ENCODE results near the gene CRLF3.
A peak's percentile ranks its signal among the peaks of the same experiment; 100 is the strongest.

CRLF3 gene, protein sequence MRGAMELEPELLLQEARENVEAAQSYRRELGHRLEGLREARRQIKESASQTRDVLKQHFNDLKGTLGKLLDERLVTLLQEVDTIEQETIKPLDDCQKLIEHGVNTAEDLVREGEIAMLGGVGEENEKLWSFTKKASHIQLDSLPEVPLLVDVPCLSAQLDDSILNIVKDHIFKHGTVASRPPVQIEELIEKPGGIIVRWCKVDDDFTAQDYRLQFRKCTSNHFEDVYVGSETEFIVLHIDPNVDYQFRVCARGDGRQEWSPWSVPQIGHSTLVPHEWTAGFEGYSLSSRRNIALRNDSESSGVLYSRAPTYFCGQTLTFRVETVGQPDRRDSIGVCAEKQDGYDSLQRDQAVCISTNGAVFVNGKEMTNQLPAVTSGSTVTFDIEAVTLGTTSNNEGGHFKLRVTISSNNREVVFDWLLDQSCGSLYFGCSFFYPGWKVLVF

GRCh38 chr17:30824356-30825145 lies at the start of gene CRLF3:
TSS of gene CRLF3 (minus strand) at chr17:30824692. CDS start at chr17:30824651, 41 bp downstream.
- TF ChIP-seq CTCF (conservative IDR thresholded peaks at IDR 0.05; ENCODE audit: low read length), result peak; percentile 24; the same call in 1 of the 2 replicates
- peak; percentile 88 for DNase-seq (ENCODE audit: low read depth)
- H3K4me3 ChIP-seq (ENCODE audit: low read length), result peak within 1 kb of the TSS; percentile 87

- DNase-seq (ENCODE audit: low read depth), result no peak
- TF ChIP-seq CTCF (conservative IDR thresholded peaks at IDR 0.05; ENCODE audit: low read length), result no peak
- H3K4me3 ChIP-seq (ENCODE audit: low read length), result no peak overlapping the region
These were observed 44.5 kb upstream of the CRLF3 start for GRCh38 chr17:30869005-30869404.

DNA sequence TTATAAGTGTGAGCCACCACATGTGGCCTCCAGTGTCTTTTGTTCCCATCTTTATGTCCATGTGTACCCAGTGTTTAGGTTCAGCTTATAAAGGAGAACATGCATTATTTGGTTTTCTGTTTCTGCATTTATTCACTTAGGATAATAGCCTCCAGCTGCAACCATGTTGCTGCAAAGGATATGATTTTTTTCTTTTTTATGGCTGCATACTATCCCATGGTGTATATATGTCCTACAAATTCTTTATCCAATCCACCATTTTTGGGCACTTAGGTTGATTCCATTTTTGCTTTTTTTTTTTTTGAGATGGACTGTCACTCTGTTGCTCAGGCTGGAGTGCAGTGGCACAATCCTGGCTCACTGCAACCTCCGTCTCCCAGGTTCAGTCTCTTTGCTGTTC lies 40.1 kb upstream of the CRLF3 start:
- H3K4me3 ChIP-seq (ENCODE audit: low read length), result no peak overlapping the region
- no peak for DNase-seq (ENCODE audit: low read depth)
- TF ChIP-seq CTCF (conservative IDR thresholded peaks at IDR 0.05; ENCODE audit: low read length), result no peak

DNA sequence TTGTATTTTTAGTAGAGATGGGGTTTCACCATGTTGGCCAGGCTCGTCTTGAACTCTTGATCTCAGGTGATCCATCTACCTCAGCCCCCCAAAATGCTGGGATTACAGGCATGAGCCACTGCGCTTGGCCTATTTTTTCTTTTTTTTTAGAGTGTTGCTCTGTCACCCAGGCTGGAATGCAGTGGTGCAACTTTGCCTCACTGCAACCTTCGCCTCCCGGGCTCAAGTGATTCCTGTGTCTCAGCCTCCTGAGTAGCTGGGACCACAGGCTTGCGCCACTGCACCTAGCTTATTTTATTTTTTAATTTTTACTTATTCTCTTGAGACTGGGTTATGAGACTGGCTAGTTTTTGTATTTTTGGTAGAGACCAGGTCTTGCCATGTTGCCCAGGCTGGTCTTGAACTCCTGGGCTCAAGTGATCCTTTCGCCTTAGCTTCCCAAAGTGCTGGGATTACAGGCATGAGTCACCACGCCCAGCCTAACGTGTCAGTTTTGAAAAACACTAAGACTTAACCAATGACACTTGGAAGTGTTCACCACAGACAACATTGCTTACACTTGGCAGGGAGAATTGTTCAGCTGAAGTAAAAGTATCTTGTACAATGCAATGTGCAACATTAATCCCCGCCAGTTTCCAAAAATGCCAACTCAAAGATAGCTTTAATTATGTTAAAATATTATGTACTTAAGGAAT lies 34.2 kb upstream of the CRLF3 start:
- H3K4me3 ChIP-seq (ENCODE audit: low read length), result no peak overlapping the region
- DNase-seq (ENCODE audit: low read depth), result peak; percentile 46
- no peak for TF ChIP-seq CTCF (conservative IDR thresholded peaks at IDR 0.05; ENCODE audit: low read length)

GRCh38 chr17:30854146-30854545 lies 29.7 kb upstream of the CRLF3 start:
- DNase-seq (ENCODE audit: low read depth), result no peak
- no peak overlapping the region for H3K4me3 ChIP-seq (ENCODE audit: low read length)
- no peak for TF ChIP-seq CTCF (conservative IDR thresholded peaks at IDR 0.05; ENCODE audit: low read length)

- no peak overlapping the region for H3K4me3 ChIP-seq (ENCODE audit: low read length)
- no peak for TF ChIP-seq CTCF (conservative IDR thresholded peaks at IDR 0.05; ENCODE audit: low read length)
- DNase-seq (ENCODE audit: low read depth), result no peak
These were observed 23.5 kb upstream of the CRLF3 start for GRCh38 chr17:30848021-30848420.
